ENCODE data around the gene PEAR1.

Gene PEAR1

GRCh38 chr1:156854634-156855033, 38.9 kb upstream of the PEAR1 start:
- Mint-ChIP-seq H3K4me3 (no peak overlapping the region), H3K4me1 (peaks cover 3% of the 10 kb centered on the region), H3K27ac (no peak overlapping the region), H3K27me3 (peaks cover 63% of the 10 kb centered on the region), H3K9me3 (no peaks in the 10 kb centered on the region), H3K36me3 (no peaks in the 10 kb centered on the region)
- no peak for ATAC-seq

GRCh38 chr1:156856282-156856785, 37.2 kb upstream of the PEAR1 start:
- Mint-ChIP-seq H3K4me3 (no peak overlapping the region), H3K27ac (no peak overlapping the region), H3K36me3 (no peaks in the 10 kb centered on the region), H3K9me3 (no peaks in the 10 kb centered on the region), H3K4me1 (peaks cover 13% of the 10 kb centered on the region), H3K27me3 (peaks cover 73% of the 10 kb centered on the region)
- ATAC-seq = no peak

- no peak for ATAC-seq
- peaks cover 80% of the 10 kb centered on the region for H3K27me3 Mint-ChIP-seq
- H3K36me3 Mint-ChIP-seq = no peaks in the 10 kb centered on the region
- no peak overlapping the region for H3K27ac Mint-ChIP-seq
- peaks cover 13% of the 10 kb centered on the region for H3K4me1 Mint-ChIP-seq
- H3K4me3 Mint-ChIP-seq = no peak overlapping the region
- no peaks in the 10 kb centered on the region for H3K9me3 Mint-ChIP-seq
These were observed 36.0 kb upstream of the PEAR1 start for GRCh38 chr1:156857532-156857931.

- H3K27me3 Mint-ChIP-seq = peaks cover 80% of the 10 kb centered on the region
These were observed 35.0 kb upstream of the PEAR1 start for GRCh38 chr1:156858555-156858956.

GRCh38 chr1:156858959-156859522, 34.5 kb upstream of the PEAR1 start, which contains the start of gene INSRR:
INSRR (minus strand) TSS chr1:156859117; CDS start chr1:156858621, 496 bp downstream.
- Mint-ChIP-seq H3K27me3 (peaks cover 80% of the 10 kb centered on the region), H3K27ac (no peak within 1 kb of the TSS), H3K9me3 (no peaks in the 10 kb centered on the region), H3K4me1 (peaks cover 20% of the 10 kb centered on the region), H3K36me3 (no peaks in the 10 kb centered on the region), H3K4me3 (peak within 1 kb of the TSS; percentile 61)
- no peak for ATAC-seq

More at GRCh38 chr1:156858555-156858956, 35.0 kb upstream of the PEAR1 start:
- no peak for ATAC-seq
- H3K36me3 Mint-ChIP-seq = no peaks in the 10 kb centered on the region
- H3K27ac Mint-ChIP-seq = no peak overlapping the region
- no peak overlapping the region for H3K4me3 Mint-ChIP-seq
- H3K4me1 Mint-ChIP-seq = peaks cover 19% of the 10 kb centered on the region
- H3K9me3 Mint-ChIP-seq = no peaks in the 10 kb centered on the region

GRCh38 chr1:156859523-156860112, 33.9 kb upstream of the PEAR1 start:
- Mint-ChIP-seq H3K27me3 (peaks cover 80% of the 10 kb centered on the region), H3K27ac (no peak overlapping the region), H3K4me3 (peak overlapping the region; percentile 61), H3K36me3 (no peaks in the 10 kb centered on the region), H3K4me1 (peaks cover 20% of the 10 kb centered on the region), H3K9me3 (no peaks in the 10 kb centered on the region)
- peak; percentile 6 for ATAC-seq

- ATAC-seq = peak; percentile 55
- peaks cover 20% of the 10 kb centered on the region for H3K4me1 Mint-ChIP-seq
- peaks cover 81% of the 10 kb centered on the region for H3K27me3 Mint-ChIP-seq
- peak overlapping the region; percentile 61 for H3K4me3 Mint-ChIP-seq
- no peaks in the 10 kb centered on the region for H3K36me3 Mint-ChIP-seq
- H3K9me3 Mint-ChIP-seq = no peaks in the 10 kb centered on the region
- H3K27ac Mint-ChIP-seq = no peak overlapping the region
These were observed 33.3 kb upstream of the PEAR1 start for GRCh38 chr1:156860113-156860627.

- H3K36me3 Mint-ChIP-seq = no peaks in the 10 kb centered on the region
- no peak within 1 kb of the TSS for H3K27ac Mint-ChIP-seq
- peaks cover 88% of the 10 kb centered on the region for H3K27me3 Mint-ChIP-seq
- peak within 1 kb of the TSS; percentile 61 for H3K4me3 Mint-ChIP-seq
- peak; percentile 51 for ATAC-seq
- H3K4me1 Mint-ChIP-seq = peaks cover 26% of the 10 kb centered on the region
- H3K9me3 Mint-ChIP-seq = no peaks in the 10 kb centered on the region
These were observed 32.7 kb upstream of the PEAR1 start, which contains the start of gene NTRK1 for GRCh38 chr1:156860628-156861423. NTRK1 (plus strand) TSS chr1:156860865; CDS start chr1:156860935, 70 bp downstream.

- Mint-ChIP-seq H3K36me3 (no peaks in the 10 kb centered on the region), H3K4me1 (peaks cover 26% of the 10 kb centered on the region), H3K4me3 (no peak overlapping the region), H3K27me3 (peaks cover 87% of the 10 kb centered on the region), H3K27ac (no peak overlapping the region), H3K9me3 (no peaks in the 10 kb centered on the region)
- ATAC-seq = no peak
These were observed 30.9 kb upstream of the PEAR1 start for GRCh38 chr1:156862584-156862983.

GRCh38 chr1:156862997-156863599, 30.4 kb upstream of the PEAR1 start:
- H3K4me3 Mint-ChIP-seq = no peak overlapping the region
- no peak for ATAC-seq

GRCh38 chr1:156863631-156864030, 29.9 kb upstream of the PEAR1 start:
- Mint-ChIP-seq H3K4me1 (peaks cover 26% of the 10 kb centered on the region), H3K27ac (no peak overlapping the region), H3K4me3 (no peak overlapping the region), H3K36me3 (no peaks in the 10 kb centered on the region), H3K9me3 (no peaks in the 10 kb centered on the region), H3K27me3 (peaks cover 87% of the 10 kb centered on the region)
- no peak for ATAC-seq

More at GRCh38 chr1:156862997-156863599, 30.4 kb upstream of the PEAR1 start:
- Mint-ChIP-seq H3K27ac (no peak overlapping the region), H3K9me3 (no peaks in the 10 kb centered on the region), H3K36me3 (no peaks in the 10 kb centered on the region), H3K4me1 (peaks cover 26% of the 10 kb centered on the region), H3K27me3 (peaks cover 87% of the 10 kb centered on the region)

GRCh38 chr1:156864796-156865195, 28.7 kb upstream of the PEAR1 start:
- no peak for ATAC-seq
- H3K27me3 Mint-ChIP-seq = peaks cover 90% of the 10 kb centered on the region
- H3K4me1 Mint-ChIP-seq = peaks cover 21% of the 10 kb centered on the region
- no peak overlapping the region for H3K4me3 Mint-ChIP-seq
- H3K9me3 Mint-ChIP-seq = no peaks in the 10 kb centered on the region
- no peaks in the 10 kb centered on the region for H3K36me3 Mint-ChIP-seq
- H3K27ac Mint-ChIP-seq = no peak overlapping the region

- no peak overlapping the region for H3K27ac Mint-ChIP-seq
These were observed 28.3 kb upstream of the PEAR1 start for GRCh38 chr1:156865258-156865657.

GRCh38 chr1:156865865-156866248, 27.7 kb upstream of the PEAR1 start:
- Mint-ChIP-seq H3K9me3 (no peaks in the 10 kb centered on the region), H3K36me3 (no peaks in the 10 kb centered on the region), H3K4me3 (no peak overlapping the region), H3K27ac (no peak overlapping the region), H3K4me1 (peaks cover 13% of the 10 kb centered on the region), H3K27me3 (peaks cover 89% of the 10 kb centered on the region)
- no peak for ATAC-seq

More at GRCh38 chr1:156865258-156865657, 28.3 kb upstream of the PEAR1 start:
- Mint-ChIP-seq H3K36me3 (no peaks in the 10 kb centered on the region), H3K4me1 (peaks cover 17% of the 10 kb centered on the region), H3K27me3 (peaks cover 90% of the 10 kb centered on the region), H3K9me3 (no peaks in the 10 kb centered on the region), H3K4me3 (no peak overlapping the region)
- no peak for ATAC-seq

All from stimulated activated memory B cell treated with anti-CD40 and anti-IgM and Interleukin-4, amounts not matched to agents 10 μg/mL and 1 μg/mL and 100 μg/mL, for 72 hours (primary cell).